NOMO-1 treated with dmso at 0.1 percent for 144 hours (cell line): Measurements from ENCODE around the gene COA1.
"Not testable (repeated sequence)": the region's sequence is repeated elsewhere in the genome, so short reads cannot be mapped to it uniquely, and the experiment has no call there.

Experiments
- DNase-seq: peaks from one replicate; lab custom pipeline; 2025; ENCODE audit not compliant: unreplicated experiment; lab: John Stamatoyannopoulos, UW

COA1 gene

DNA sequence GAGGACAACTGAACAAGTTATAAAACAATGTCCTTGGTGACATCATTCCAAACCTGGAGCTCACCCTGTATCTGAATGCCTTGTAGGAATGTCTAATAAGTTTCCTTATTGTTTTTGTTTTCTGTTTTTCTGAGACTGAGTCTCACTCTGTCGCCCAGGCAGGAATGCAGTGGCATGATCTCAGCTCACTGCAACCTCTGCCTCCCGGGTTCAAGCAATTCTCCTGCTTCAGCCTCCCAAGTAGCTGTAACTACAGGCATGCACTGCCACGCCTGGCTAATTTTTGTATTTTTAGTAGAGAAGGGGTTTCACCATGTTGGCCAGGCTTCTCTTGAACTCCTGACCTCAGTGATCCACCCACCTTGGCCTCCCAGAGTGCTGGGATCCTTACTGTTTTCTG, 2.2 kb upstream of the COA1 start:
- not testable (repeated sequence) for DNase-seq

DNA sequence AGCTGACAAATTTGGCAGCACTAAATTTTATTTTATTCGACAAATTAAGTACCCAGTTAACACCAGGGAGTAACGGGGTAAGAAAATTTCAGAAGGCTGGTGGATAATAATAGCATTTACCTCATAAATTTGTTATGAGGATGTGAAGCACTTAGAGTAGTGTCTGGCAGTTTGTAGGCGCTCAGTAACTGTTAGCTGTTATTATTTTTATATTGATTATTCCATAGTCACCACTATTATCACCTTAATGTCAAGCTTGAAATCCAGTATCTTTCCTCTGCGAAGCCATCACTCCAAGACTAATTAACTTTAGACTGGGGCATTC, 563 bp upstream of the COA1 start:
- no peak for DNase-seq

DNA sequence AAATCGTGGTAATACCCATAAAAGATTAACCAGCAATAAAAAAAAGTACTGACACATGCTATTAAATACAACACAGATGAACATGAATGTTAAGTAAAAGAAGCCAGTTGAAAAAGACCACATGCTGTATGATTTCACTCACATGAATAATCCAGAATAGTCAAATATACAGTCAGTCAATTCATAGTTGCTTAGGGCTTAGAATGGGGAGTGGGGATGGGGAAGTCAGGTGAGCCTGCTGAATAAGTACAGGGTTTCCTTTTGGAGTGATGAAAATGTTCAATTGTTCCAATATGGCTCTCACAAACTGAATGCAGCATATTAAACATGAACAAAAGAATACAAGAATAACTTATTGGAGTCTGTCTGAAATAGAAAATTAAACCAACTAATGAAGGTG, 1.8 kb downstream of the COA1 start:
- no peak for DNase-seq

DNA sequence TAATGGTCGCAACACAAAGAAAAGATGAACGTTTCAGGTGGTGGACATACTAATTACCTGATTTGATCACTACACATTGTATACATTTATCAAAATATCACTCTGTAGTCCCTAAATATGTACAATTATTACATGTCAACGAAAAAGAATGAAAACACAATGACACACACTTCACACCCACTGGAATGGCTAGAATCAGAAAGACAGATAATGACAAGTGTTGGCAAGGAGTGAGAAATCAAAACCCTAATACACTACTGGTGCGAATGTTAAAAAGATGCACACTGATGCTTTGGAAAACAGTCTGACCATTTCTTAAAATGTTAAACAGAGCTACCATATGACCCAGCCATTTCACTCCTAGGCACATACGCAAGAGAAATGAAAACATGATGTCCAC, 2.3 kb downstream of the COA1 start:
- no peak for DNase-seq

DNA sequence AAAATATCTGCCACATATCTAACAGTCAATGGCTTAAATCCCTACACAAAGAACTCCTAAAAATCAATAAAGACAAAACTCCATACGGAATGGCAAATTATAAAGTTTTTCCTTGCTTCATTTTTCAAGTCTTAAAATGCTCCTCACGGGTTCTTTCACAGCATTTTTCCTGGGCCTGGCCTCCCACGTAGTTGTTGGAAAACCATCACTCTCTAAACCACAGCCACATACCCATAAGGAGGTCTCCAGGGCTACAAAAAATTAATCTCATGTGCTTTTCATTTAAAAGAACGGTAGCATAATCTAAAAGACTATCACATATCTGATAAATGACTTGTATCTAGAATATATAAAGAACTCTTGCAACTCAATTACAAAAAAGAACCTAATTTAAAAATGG, 2.9 kb downstream of the COA1 start:
- DNase-seq = no peak

DNA sequence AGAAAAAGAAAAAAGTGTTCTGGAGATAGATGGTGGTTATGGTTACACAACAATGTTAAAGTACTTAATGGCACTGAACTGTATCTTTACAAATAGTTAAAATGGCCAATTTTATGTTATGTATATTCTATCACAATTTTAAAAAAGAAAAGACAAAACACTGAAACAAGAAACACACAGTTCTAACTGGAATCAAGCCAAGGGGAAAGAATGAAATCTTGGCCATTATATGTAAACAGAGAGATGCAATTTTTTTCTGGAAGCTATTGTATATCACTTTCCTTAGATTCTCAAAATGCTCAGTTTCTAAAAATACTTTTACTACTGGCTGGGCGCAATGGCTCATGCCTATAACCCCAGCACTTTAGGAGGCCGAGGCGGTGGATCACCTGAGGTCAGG, 4.1 kb downstream of the COA1 start:
- no peak for DNase-seq

DNA sequence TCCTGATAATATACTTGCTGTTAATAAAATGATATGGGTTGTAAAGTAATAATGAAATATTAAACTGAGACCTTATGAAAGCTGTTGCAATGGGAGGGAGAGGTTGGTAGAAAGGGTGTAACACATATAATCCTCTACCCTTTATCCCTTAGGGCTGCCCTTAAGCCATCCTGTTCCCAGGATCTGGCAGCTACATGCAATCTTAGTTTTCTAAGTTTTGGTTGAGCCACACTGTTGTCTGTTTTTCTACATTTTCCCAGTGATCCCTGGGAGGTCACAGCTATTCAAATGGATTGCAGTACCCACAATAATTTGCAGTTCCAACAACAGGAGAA, 6.3 kb downstream of the COA1 start:
- no peak for DNase-seq

DNA sequence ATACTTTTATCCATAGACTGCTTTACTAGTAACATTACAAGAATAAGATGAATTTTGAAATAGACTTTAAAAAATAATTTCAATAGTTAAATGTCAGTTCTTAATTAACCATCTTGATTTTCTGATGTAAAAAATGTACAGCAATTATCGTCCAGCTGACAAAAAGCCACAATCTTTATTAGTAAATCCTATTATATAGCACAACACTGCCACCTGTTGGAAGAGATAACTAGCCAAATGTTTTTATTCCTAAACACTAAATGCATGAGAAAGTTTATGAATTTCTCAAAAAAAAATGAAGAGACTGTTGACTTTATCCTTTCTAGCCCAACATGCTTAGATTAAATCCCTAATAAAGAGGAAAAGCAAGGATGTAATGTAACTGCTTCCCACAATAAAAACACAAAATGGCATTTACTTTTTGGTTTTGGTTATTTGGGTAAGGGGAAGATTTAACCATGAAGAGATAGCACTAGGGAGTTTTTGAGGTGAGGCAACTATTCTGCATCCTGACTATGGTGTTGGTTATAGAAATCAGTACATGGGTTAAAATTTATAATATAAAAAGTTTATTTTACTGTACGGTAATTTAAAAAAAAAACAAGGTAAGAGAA, 8.0 kb downstream of the COA1 start:
- no peak for DNase-seq

DNA sequence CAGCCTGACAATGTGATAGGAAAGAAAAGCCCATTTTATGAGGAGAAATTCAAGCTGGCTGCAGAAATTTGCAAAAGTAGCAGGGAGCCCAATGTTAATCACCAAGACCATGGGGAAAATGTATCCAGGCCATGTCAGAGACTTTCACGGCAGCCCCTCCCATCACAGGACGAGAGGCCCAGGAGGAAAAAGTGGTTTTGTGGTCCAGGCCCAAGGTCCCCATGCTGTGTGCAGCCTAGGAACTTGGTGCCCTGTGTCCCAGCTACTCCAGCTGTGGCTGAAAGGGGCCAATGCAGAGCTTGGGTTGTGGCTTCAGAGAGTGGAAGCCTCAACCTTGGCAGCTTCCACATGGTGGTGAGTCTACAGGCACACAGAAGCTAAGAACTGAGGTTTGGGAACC, 12.7 kb downstream of the COA1 start:
- DNase-seq = no peak

DNA sequence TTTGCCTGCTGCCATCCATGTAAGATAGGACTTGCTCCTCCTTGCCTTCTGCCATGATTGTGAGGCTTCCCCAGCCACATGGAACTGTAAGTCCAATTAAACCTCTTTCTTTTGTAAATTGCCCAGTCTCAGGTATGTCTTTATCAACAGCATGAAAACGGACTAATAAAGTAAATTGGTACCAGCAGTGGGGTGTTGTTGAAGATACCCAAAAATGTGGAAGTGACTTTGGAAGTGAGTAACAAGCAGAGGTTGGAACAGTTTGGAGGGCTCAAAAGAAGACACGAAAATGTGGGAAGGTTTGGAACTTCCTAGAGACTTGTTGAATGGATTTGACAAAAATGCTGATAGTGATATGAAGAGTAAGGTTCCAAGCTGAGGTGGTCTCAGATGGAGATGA, 13.4 kb downstream of the COA1 start:
- DNase-seq = not testable (repeated sequence)

DNA sequence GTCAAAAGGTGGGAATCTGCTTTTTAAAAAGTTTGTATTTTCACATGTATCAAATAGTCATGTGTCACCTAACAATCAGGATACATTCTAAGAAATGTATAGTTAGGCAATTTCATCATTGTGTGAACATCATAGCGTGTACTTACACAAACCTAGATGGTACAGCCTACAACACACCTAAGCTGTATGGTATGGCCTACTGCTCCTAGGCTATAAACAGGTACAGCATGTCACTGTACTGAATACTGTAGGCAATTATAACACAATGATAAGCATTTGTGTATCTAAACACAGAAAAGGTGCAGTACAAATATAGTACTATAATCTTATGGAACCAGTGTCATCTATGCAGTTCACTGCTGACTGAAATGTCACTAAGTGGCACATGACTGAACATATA, 17.8 kb downstream of the COA1 start:
- no peak for DNase-seq

DNA sequence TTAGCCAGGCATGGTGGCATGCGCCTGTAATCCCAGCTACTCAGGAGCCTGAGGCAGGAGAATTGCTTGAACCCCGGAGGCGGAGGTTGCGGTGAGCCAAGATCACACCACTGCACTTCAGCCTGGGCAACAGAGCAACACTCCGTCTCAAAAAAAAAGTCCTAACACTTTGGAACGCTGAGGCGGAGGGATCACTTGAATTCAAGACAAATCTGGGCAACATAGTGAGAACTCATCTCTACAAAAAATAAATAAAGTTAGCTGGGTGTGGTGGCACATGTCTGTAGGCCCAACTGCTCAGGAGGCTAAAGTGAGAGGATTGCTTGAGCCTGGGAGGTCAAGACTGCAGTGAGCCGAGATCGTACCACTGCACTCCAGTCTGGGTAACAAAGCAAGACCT, 21.3 kb downstream of the COA1 start:
- not testable (repeated sequence) for DNase-seq

DNA sequence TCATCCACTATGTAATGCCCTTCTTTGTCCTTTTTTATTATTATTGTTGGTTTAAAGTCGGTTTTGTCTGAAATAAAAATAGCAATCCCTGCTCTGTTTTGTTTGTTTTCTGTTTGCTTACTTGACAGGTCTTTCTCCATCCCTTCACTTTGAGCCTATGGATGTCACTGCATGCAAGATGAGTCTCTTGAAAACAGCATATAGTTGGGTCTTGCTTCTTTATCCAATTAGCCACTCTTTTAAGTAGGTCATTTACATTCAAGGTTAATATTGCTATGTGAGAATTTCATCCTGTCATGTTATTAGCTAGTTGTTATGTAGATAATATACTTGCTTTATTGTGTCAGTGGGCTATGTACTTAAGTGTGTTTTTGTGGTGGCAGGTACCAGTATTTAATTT, 25.8 kb downstream of the COA1 start:
- no peak for DNase-seq

DNA sequence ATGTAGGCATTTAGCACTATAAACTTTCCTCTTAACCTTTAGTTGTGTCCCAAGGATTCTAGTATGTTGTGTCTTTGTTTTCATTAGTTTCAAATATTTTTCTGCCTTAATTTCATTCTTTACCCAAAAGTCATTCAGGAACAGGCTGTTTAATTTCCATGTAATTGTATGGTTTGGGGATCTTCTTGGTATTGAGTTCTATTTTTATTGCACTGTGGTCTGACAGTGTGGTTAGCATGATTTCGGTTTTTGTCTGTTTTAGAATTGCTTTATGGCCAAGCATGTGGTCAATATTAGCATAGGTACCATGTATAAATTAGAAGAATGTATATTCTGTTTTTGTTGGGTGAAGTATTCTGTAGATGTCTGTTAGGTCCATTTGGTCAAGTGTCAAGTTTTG, 26.3 kb downstream of the COA1 start:
- no peak for DNase-seq

DNA sequence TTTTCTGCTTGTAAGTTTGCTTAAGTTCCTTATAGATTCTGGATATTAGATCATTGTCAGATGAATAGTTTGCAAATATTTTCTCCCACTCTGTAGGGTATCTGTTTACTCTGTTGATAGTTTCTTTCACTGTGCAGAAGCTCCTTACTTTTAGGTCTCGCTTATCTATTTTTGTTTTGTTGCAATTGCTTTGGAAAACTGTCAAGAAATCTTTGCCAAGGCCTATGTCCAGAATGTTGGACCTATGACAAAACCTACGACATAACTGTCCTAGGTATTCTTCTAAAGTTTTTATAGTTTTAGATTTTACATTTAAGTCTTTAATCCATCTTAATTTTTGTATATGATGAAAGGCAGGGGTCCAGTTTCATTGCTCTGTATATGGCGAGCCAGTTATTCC, 27.4 kb downstream of the COA1 start:
- DNase-seq = no peak

DNA sequence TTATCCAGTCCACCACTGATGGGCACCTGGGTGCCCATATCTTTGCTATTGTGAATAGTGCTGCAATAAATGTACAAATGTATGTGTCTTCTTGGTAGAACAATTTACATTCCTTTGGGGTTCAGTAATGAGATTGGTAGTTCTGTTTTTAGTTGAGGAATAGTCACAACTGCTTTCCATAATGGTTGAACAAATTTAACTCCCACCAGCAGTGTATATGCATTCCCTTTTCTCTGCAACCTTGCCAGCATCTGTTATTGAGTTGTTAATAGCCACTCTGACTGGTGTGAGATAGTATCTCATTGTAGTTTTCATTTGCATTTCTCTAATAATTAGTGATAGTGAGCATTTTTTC, 27.8 kb downstream of the COA1 start:
- DNase-seq = no peak

DNA sequence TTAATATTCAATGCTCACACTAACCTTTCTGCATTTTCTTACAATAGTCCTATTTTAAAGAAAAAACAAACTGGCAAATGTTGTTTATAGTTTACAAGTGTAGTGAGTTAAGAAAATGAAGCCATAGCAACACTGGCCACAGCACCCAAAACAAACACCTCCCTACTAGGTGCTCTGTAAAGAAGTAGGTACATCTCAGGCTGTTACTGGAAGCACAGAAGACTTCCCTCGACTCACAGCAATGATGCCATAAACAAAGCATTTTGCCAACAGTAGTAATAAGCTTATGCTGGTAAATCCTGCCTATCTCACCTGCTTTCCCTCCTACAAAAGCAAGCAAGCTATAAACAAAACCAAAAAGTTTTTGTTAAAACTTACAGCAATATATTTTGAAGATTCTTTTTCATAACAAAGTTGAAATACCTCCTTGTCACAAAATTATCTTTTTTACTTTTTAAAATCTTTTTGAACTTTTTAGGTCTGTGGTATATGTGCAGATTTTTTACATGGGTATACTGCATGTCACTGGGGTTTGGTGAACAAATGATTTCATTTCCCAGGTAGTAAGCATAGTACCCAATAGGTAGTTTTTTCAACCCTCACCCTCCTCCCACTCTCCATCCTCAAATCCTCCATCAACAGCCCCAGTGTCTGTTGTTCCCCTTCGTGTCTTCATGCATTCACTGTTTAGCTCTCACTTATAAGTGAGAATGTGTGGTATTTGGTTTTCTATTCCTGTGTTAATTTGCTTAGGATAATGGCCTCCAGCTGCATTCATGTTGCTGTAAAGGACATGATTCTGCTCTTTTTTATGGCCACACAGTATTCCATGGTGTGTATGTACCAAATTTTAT, 28.4 kb downstream of the COA1 start:
- no peak for DNase-seq

DNA sequence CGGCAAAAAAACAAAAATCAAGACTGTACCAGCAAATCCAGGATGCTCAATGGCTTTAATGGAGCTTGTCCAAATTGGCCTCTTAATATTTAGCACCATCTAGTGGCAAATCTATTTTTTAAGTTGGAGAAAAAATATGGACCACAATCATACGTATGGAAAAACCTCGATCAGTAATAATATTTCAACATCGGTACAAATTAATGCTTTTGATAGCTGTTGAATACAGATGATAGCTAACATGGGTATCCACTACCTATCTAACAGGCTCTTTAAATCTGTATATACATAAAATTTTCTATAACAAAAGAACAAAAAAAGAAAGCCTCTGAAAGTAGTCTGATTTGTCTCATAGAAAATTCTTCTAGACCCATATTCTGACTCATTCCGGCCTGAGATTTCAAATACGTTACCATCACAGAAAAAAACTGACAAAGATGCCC, 29.2 kb downstream of the COA1 start:
- peak; percentile 30 for DNase-seq

DNA sequence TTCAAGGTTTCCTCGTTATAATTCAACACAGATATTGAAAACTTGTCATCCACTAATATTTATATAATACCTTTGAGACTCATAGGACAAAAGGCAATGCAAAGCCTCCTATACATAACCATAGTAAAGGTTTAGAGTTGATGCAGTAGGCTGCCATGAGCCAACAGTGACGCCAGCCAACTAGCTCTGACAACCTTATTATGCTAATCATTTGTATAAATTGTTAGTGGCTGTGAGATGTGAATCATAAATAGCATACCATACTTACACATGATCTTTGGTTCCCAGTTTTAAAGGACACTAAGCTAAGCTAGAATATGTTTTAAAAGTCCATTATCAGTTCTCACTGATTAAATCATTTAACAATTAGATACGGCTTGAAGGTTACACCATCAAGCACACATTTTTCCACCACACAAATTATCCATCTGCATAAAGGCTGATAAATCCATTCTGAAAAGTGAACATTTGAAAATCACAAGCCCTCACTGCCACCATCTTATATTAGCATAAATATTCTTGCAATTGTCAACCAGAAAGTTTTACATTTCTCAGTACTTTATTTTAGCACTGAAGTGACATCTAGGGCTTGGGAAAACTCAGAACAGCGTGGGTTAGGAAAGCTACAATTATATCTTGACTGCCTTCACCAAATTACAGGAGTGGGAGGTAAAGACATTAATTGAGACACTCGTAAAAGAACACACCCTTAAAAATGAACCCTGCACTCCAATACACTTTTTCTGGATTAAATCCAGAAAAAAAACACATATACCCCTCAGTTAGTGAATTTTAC, 30.7 kb downstream of the COA1 start:
- no peak for DNase-seq

DNA sequence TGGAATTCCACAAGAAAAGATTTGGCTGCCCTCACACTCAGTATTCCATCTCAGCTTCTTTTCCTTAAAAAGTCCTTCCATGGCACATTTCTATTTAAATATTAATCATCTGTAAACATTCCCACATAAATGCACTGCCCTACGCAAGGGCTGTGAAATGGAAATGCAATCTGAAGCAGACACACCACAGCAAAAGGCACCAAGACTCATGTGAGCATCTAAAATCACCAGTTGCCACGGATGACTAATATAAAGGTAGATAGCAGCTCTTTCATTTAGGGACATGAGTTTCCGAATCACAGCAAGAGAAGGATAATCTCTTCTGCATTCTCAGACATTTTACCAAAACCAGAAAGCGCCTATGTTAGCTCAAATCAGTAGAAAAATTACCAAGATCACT, 31.6 kb downstream of the COA1 start:
- no peak for DNase-seq

DNA sequence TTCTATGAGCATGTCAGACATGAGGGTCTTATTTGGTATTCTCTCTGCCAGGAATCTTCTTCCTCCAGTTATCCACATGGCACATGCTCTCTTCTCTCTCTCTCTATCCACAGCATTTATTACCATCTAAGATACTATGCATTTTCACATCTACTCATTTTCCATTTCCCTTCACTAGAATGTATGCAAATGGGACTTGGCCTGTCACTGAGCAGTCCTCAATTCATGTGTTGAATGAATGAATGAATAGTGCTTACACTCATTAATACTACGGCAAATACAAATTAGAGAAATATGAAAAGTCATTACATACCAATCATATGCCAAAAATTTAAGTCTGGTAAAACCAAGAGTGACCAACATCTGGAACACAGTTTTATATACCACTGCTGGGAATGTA, 34.0 kb downstream of the COA1 start:
- DNase-seq = no peak

DNA sequence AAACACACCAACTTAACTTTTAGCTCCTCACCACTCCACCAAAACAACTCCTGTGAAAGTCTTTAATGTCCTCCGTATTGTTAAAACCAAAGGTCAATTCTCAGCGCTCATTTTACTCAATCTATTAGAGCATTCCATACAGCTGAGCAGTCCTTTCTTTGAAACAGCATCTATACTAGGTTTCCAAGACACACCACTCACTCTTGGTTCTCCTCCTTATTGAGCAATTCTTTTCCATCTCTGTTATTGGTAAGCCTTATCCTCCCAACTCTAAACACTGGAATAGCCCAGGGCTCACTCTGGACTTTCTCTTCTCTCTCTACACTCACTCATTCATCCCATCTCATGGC, 34.9 kb downstream of the COA1 start:
- DNase-seq = no peak
